Activated CD4-positive, alpha-beta memory T cell treated with anti-CD3 and anti-CD28 coated beads for 36 hours (primary cell): ENCODE data around the gene C1QTNF8. TPM values are rescaled to one million over a fixed set of nuclear protein-coding genes. Genes with fewer than 3 reads are reported as not detected.

ENCODE experiments used
- total RNA-seq, 2 experiments: library from RNA; stranded (reverse); gene quantifications; one replicate each; pipeline ENCODE4 v1.2.3, GENCODE V29; 2021

Gene C1QTNF8
- total RNA-seq, 2 experiments from 2014 or later, result not detected

Other genes with a start within 250 kb of the C1QTNF8 start
- gene LMF1, start 125.3 kb downstream of the C1QTNF8 start, total RNA-seq, result 10 to 100 TPM; 14.4 to 15.4 TPM
- 1 to 10 TPM; 2.0 to 2.6 TPM for gene SOX8, start 114.5 kb downstream of the C1QTNF8 start, total RNA-seq
- not detected for gene SSTR5, start 23.5 kb downstream of the C1QTNF8 start, total RNA-seq
- under 1 TPM; 0.26 to 0.61 TPM for gene CACNA1H, start 56.9 kb upstream of the C1QTNF8 start, total RNA-seq
- gene TPSG1, start 129.0 kb upstream of the C1QTNF8 start, total RNA-seq, result not detected
- not detected for gene TPSB2, start 133.9 kb upstream of the C1QTNF8 start, total RNA-seq
- gene TPSAB1, start 144.5 kb upstream of the C1QTNF8 start, total RNA-seq, result not detected
- gene TPSD1, start 159.8 kb upstream of the C1QTNF8 start, total RNA-seq, result not detected
- gene UBE2I, start 213.4 kb upstream of the C1QTNF8 start, total RNA-seq, result 100 to 1,000 TPM; 248 to 249 TPM
- gene BAIAP3, start 237.4 kb upstream of the C1QTNF8 start, total RNA-seq, result under 1 TPM; 0.17 to 0.31 TPM